HG02885 (cell line): Measurements from ENCODE around the gene DEFB124.
"Not testable (repeated sequence)": the region's sequence is repeated elsewhere in the genome, so short reads cannot be mapped to it uniquely, and the experiment has no call there.

Experiments
- ATAC-seq: cut with Tn5 transposase; IDR thresholded peaks from one replicate; pipeline ENCODE4 v1.9.1; 2021; ENCODE audit warnings: mild to moderate bottlenecking; ENCODE audit not compliant: unreplicated experiment, poor library complexity

DEFB124 gene

DNA sequence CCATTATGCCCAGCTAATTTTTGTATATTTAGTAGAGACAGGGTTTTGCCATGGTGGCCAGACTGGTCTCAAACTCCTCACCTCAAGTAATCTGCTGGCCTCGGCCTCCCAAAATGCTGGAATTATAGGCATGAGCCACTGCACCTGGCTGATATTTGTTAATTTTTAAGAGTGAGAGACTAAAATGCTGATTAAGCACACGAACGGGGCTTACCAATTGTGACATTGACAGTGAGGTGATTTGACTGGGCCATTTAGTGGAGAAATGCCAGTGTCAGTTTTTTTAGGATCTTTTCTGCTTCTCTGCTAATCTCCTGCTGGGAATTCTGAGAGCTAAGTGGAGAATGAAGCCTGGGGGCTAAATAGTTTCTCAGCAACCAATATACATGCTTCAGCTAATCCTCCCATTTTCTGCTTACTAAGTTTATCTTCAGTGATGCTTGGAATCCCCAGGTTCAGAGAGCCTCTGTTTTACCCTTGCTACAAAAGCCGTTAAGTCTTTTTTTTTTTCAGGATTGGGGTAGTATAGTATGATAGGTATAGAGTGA, 44.3 kb downstream of the DEFB124 start:
- no peak for ATAC-seq

DNA sequence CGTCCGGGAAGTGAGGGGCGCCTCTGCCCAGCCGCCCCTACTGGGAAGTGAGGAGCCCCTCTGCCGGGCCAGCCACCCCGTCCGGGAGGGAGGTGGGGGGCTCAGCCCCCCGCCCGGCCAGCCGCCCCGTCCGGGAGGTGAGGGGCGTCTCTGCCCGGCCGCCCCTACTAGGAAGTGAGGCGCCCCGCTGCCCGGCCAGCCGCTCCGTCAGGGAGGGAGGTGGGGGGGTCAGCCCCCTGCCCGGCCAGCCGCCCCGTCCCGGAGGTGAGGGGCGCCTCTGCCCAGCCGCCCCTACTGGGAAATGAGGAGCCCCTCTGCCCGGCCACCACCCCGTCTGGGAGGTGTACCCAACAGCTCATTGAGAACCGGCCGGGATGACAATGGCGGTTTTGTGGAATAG, 47.4 kb downstream of the DEFB124 start:
- ATAC-seq, result not testable (repeated sequence)

DNA sequence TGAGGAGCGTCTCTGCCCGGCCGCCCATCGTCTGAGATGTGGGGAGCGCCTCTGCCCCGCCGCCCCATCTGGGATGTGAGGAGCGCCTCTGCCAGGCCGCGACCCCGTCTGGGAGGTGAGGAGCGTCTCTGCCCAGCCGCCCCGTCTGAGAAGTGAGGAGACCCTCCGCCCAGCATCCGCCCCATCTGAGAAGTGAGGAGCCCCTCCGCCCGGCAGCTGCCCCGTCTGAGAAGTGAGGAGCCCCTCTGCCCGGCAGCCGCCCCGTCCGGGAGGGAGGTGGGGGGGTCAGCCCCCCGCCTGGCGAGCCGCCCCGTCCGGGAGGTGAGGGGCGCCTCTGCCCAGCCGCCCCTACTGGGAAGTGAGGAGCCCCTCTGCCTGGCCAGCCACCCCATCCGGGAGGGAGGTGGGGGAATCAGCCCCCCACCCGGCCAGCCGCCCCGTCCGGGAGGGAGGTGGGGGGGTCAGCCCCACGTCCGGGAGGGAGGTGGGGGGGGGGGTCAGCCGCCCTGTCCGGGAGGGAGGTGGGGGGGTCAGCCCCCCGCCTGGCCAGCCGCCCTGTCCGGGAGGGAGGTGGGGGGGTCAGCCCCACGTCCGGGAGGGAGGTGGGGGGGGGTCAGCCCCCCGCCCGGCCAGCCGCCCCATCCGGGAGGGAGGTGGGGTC, 47.9 kb downstream of the DEFB124 start:
- not testable (repeated sequence) for ATAC-seq

GRCh38 chr20:31425797-31426196, 49.1 kb downstream of the DEFB124 start:
- ATAC-seq, result no peak

GRCh38 chr20:31418307-31418706, 56.6 kb downstream of the DEFB124 start:
- ATAC-seq, result no peak

GRCh38 chr20:31415653-31416052, 59.3 kb downstream of the DEFB124 start:
- ATAC-seq, result no peak
